Measurements from ENCODE around the gene TMTC2. TPM values are rescaled to one million over a fixed set of nuclear protein-coding genes. Genes with fewer than 3 reads are reported as not detected.
A peak's percentile ranks its signal among the peaks of the same experiment; 100 is the strongest.

Gene TMTC2
- total and polyA plus RNA-seq, 10 of the 15 experiments (the other 5 are each of a cell fraction or from before 2014, with no cell fraction given), result 0.14 to 9.7 (median 1.2) TPM

DNA sequence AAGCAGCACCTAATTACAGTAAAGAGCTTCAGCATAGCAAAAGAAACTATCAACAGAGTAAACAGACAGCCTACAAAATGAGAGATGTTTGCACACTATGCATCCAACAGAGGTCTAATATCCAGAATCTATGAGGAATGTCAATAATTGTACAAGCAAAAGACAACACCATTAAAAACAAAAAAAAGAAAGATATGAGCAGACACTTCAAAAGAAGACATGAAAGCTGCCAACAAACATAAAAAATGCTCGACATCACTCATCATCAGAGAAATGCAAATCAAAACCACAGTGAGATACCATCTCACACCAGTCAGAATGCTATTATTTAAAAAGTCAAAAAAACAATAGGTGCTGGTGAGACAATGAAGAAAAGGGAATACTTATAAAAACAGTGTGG is 273.1 kb downstream of the TMTC2 start:
- BruUV-seq (replicated peaks), result no TSS peak
- Histone ChIP-seq H3K9me3 (replicated peaks; ENCODE audit: control insufficient read depth, insufficient read depth, low read length) (no peaks in the 10 kb centered on the region), H3K27ac (ENCODE audit: control insufficient read depth, insufficient read depth) (no peak overlapping the region), H3K9ac (ENCODE audit: control insufficient read depth, insufficient read depth, low read length) (no peak overlapping the region), H3K4me2 (ENCODE audit: control insufficient read depth, insufficient read depth) (no peak overlapping the region), H3K4me1 (ENCODE audit: control insufficient read depth, insufficient read depth, low read length) (no peaks in the 10 kb centered on the region), H4K20me1 (ENCODE audit: control insufficient read depth, insufficient read depth) (no peaks in the 10 kb centered on the region), H3K79me2 (ENCODE audit: control insufficient read depth, insufficient read depth, low read length) (no peaks in the 10 kb centered on the region), H3K27me3 (replicated peaks in 1 of 2; ENCODE audit: control insufficient read depth in 2 of 2, insufficient read depth in 2 of 2, low read length in 1 of 2) (no peaks in the 10 kb centered on the region), H2AFZ (ENCODE audit: control insufficient read depth, low read depth, low read length) (no peak overlapping the region), H3K4me3 (no peak overlapping the region), H3K36me3 (ENCODE audit: control insufficient read depth in 2 of 2, insufficient read depth in 2 of 2, low read length in 1 of 2) (no peaks in the 10 kb centered on the region)
- intact Hi-C loops (cut with micrococcal nuclease; ENCODE audit: unreplicated experiment), result no loop called here
- WGBS (ENCODE audit: insufficient coverage, insufficient replicate concordance, low lambda C conversion rate, missing lambda C conversion rate), result 0% methylated on average over 1 of the region's 1 CpG
- ChIA-PET RAD21 (ENCODE audit: unreplicated experiment) (no interaction called here), POLR2A (no interaction called here), CTCF (no interaction called here), SMC1A (ENCODE audit: uncharacterized antibody, unreplicated experiment) (no interaction called here)
- no peak for FAIRE-seq
- in situ Hi-C loops (cut with MboI), result no loop called here
- TF ChIP-seq MYC (IDR thresholded peaks at IDR 0.05; ENCODE audit: insufficient read depth, insufficient read length, insufficient replicate concordance, low read length, severe bottlenecking) (no peak), POU2F2 (IDR thresholded peaks at IDR 0.05; ENCODE audit: borderline replicate concordance, low read depth, low read length) (peak; percentile 30; the same call in 1 of the 3 replicates)
- TF ChIP-seq, protein P1, sequence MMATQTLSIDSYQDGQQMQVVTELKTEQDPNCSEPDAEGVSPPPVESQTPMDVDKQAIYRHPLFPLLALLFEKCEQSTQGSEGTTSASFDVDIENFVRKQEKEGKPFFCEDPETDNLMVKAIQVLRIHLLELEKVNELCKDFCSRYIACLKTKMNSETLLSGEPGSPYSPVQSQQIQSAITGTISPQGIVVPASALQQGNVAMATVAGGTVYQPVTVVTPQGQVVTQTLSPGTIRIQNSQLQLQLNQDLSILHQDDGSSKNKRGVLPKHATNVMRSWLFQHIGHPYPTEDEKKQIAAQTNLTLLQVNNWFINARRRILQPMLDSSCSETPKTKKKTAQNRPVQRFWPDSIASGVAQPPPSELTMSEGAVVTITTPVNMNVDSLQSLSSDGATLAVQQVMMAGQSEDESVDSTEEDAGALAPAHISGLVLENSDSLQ (IDR thresholded peaks at IDR 0.05), result peak; percentile 50
- ATAC-seq, result peak; percentile 77
- DNase-seq (ENCODE audit: low read depth, low spot score), result no peak

DNA sequence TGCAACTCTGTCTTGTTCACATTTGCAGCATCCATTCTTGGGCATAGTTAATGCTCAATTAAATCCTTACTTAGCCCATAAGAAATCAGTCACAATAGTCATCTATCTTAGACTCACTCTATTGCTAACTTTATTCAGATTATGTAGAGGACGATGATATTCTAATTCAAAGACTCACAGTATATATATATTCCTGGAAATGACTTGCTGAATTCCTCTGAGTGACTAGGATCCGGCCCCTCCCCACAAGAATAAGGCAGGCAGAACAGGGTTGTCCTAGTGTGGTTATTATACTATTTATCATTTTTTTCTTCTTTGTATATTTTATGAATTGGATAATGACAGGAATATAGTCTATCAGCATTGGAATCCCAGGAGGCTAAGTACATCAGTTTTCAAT is 275.1 kb downstream of the TMTC2 start:
- no peaks in the 10 kb centered on the region for H3K27me3 ChIP-seq (replicated peaks in 1 of 2; ENCODE audit: control insufficient read depth in 2 of 2, insufficient read depth in 2 of 2, low read length in 1 of 2)
- no peak overlapping the region for H2AFZ ChIP-seq (ENCODE audit: control insufficient read depth, low read depth, low read length)
- H3K4me3 ChIP-seq, result no peak overlapping the region
- no peaks in the 10 kb centered on the region for H3K79me2 ChIP-seq (ENCODE audit: control insufficient read depth, insufficient read depth, low read length)
- no peaks in the 10 kb centered on the region for H3K9me3 ChIP-seq (replicated peaks; ENCODE audit: control insufficient read depth, insufficient read depth, low read length)
- intact Hi-C loops (cut with micrococcal nuclease; ENCODE audit: unreplicated experiment), result no loop called here
- H3K27ac ChIP-seq (ENCODE audit: control insufficient read depth, insufficient read depth), result no peak overlapping the region
- RAD21 ChIA-PET (ENCODE audit: unreplicated experiment), result no interaction called here
- H3K36me3 ChIP-seq (ENCODE audit: control insufficient read depth in 2 of 2, insufficient read depth in 2 of 2, low read length in 1 of 2), result no peaks in the 10 kb centered on the region
- ATAC-seq, result no peak
- in situ Hi-C loops (cut with MboI), result no loop called here
- BruUV-seq (replicated peaks), result no TSS peak
- POLR2A ChIA-PET, result no interaction called here
- H3K4me1 ChIP-seq (ENCODE audit: control insufficient read depth, insufficient read depth, low read length), result no peaks in the 10 kb centered on the region
- no peak overlapping the region for H3K4me2 ChIP-seq (ENCODE audit: control insufficient read depth, insufficient read depth)
- no peak for DNase-seq (ENCODE audit: low read depth, low spot score)
- CTCF ChIA-PET, result no interaction called here
- H4K20me1 ChIP-seq (ENCODE audit: control insufficient read depth, insufficient read depth), result no peaks in the 10 kb centered on the region
- SMC1A ChIA-PET (ENCODE audit: uncharacterized antibody, unreplicated experiment), result no interaction called here
- FAIRE-seq, result no peak
- no peak overlapping the region for H3K9ac ChIP-seq (ENCODE audit: control insufficient read depth, insufficient read depth, low read length)
- WGBS (ENCODE audit: insufficient coverage, insufficient replicate concordance, low lambda C conversion rate, missing lambda C conversion rate), result 68% methylated on average over 2 of the region's 2 CpGs
- TF ChIP-seq, protein P2, sequence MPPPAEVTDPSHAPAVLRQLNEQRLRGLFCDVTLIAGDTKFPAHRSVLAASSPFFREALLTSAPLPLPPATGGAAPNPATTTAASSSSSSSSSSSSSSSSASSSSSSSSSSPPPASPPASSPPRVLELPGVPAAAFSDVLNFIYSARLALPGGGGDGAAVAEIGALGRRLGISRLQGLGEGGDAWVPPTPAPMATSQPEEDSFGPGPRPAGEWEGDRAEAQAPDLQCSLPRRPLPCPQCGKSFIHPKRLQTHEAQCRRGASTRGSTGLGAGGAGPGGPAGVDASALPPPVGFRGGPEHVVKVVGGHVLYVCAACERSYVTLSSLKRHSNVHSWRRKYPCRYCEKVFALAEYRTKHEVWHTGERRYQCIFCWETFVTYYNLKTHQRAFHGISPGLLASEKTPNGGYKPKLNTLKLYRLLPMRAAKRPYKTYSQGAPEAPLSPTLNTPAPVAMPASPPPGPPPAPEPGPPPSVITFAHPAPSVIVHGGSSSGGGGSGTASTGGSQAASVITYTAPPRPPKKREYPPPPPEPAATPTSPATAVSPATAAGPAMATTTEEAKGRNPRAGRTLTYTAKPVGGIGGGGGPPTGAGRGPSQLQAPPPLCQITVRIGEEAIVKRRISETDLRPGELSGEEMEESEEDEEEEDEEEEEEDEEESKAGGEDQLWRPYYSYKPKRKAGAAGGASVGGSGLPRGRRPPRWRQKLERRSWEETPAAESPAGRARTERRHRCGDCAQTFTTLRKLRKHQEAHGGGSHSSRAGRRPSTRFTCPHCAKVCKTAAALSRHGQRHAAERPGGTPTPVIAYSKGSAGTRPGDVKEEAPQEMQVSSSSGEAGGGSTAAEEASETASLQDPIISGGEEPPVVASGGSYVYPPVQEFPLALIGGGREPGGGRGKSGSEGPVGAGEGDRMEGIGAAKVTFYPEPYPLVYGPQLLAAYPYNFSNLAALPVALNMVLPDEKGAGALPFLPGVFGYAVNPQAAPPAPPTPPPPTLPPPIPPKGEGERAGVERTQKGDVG (CRISPR knock-in tag; IDR thresholded peaks at IDR 0.05), result no peak
- TF ChIP-seq TCF3 (IDR thresholded peaks at IDR 0.05; ENCODE audit: borderline replicate concordance, insufficient read depth, low read depth, low read length), result no peak
- TF ChIP-seq, protein P3, sequence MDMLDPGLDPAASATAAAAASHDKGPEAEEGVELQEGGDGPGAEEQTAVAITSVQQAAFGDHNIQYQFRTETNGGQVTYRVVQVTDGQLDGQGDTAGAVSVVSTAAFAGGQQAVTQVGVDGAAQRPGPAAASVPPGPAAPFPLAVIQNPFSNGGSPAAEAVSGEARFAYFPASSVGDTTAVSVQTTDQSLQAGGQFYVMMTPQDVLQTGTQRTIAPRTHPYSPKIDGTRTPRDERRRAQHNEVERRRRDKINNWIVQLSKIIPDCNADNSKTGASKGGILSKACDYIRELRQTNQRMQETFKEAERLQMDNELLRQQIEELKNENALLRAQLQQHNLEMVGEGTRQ (IDR thresholded peaks at IDR 0.05; ENCODE audit: borderline replicate concordance, low read depth, low read length), result no peak
- no peak for TF ChIP-seq EED (IDR thresholded peaks at IDR 0.05; ENCODE audit: low read depth)
- no peak for TF ChIP-seq RB1 (IDR thresholded peaks at IDR 0.05; ENCODE audit: borderline replicate concordance)
- no peak for TF ChIP-seq STAT1 (conservative IDR thresholded peaks at IDR 0.05)
- no peak for TF ChIP-seq PAX8 (IDR thresholded peaks at IDR 0.05)
- no peak for TF ChIP-seq BRCA1 (IDR thresholded peaks at IDR 0.05; ENCODE audit: low read depth, low read length)
- TF ChIP-seq, protein P1 (IDR thresholded peaks at IDR 0.05), result no peak
- TF ChIP-seq YY1 (IDR thresholded peaks at IDR 0.05; ENCODE audit: low read depth, low read length), result no peak

Measured in GM12878 (cell line).